HepG2 (cell line): ENCODE data around the gene AMZ1. TPM values are rescaled to one million over a fixed set of nuclear protein-coding genes. Genes with fewer than 3 reads are reported as not detected.
A peak's percentile ranks its signal among the peaks of the same experiment; 100 is the strongest.

Experiments
- ARHGAP35 ChIP-seq: sonication (generic); formaldehyde crosslinking; IDR thresholded peaks from 2 replicates; pipeline ENCODE4 v1.9.0; 2022; ENCODE audit warnings: mild to moderate bottlenecking, inconsistent platforms, moderate library complexity, missing genetic modification reagents, borderline replicate concordance
- CENPT ChIP-seq: sonication (generic); formaldehyde crosslinking; IDR thresholded peaks from 2 replicates; pipeline ENCODE4 v1.8.0; 2022; ENCODE audit warnings: low read depth, mild to moderate bottlenecking, moderate library complexity, missing genetic modification reagents
- CHD4 ChIP-seq: fragments of 200-600 bp; sonication (generic); IDR thresholded peaks from 2 replicates; pipeline ENCODE4 v1.7.0; 2017; ENCODE audit warnings: mild to moderate bottlenecking, low read length, borderline replicate concordance
- ELF4 ChIP-seq: sonication (generic); formaldehyde crosslinking; IDR thresholded peaks from 2 replicates; pipeline ENCODE4 v1.5.0; 2020; ENCODE audit warnings: missing genetic modification reagents, mild to moderate bottlenecking, moderate library complexity, borderline replicate concordance
- EZH2 ChIP-seq: conservative IDR thresholded peaks from 2 replicates; pipeline ENCODE4 v1.6.1; 2012; ENCODE audit warnings: mild to moderate bottlenecking, low read depth, low read length, moderate library complexity
- KAT2B ChIP-seq: fragments of 150-350 bp; IDR thresholded peaks from 2 replicates; pipeline ENCODE4 v1.6.1; 2014; ENCODE audit warnings: low read depth, low read length, borderline replicate concordance
- NONO ChIP-seq, 2 experiments: fragments of 450-650 bp in 1 of 2; sonication (generic) in 1 of 2; formaldehyde crosslinking in 1 of 2; IDR thresholded peaks in 1 of 2; conservative IDR thresholded peaks in 1 of 2; 2 replicates each; pipeline versions ENCODE4 v1.6.1 to v1.8.0; 2017 to 2022; ENCODE audit warnings: mild to moderate bottlenecking in 1 of 2, missing genetic modification reagents in 1 of 2, moderate library complexity in 1 of 2
- PCBP1 ChIP-seq: fragments of 200-400 bp; formaldehyde crosslinking; IDR thresholded peaks from 2 replicates; pipeline ENCODE4 v1.6.1; 2017; ENCODE audit warnings: mild to moderate bottlenecking, low read depth, low read length, borderline replicate concordance
- PCBP2 ChIP-seq: fragments of 200-400 bp; formaldehyde crosslinking; optimal IDR thresholded peaks from 2 replicates; pipeline ENCODE3; 2018; ENCODE audit warnings: low read length, low read depth; ENCODE audit not compliant: poor library complexity, severe bottlenecking
- PLRG1 ChIP-seq: fragments of 450-650 bp; conservative IDR thresholded peaks from 2 replicates; pipeline ENCODE4 v1.6.1; 2016
- RCOR2 ChIP-seq: IDR thresholded peaks from 2 replicates; pipeline ENCODE4 v1.6.1; 2016; ENCODE audit warnings: missing biosample characterization, missing genetic modification reagents
- SALL2 ChIP-seq: sonication (generic); formaldehyde crosslinking; IDR thresholded peaks from 2 replicates; pipeline ENCODE4 v1.8.1; 2023; ENCODE audit warnings: mild to moderate bottlenecking, missing genetic modification reagents, inconsistent platforms
- SRSF9 ChIP-seq: fragments of 200-400 bp; formaldehyde crosslinking; IDR thresholded peaks from 2 replicates; pipeline ENCODE4 v1.6.1; 2018; ENCODE audit warnings: borderline replicate concordance, mild to moderate bottlenecking, low read depth, low read length; ENCODE audit not compliant: insufficient read depth, poor library complexity, severe bottlenecking
- TEAD2 ChIP-seq: sonication (generic); formaldehyde crosslinking; IDR thresholded peaks from 2 replicates; pipeline ENCODE4 v1.9.0; 2021; ENCODE audit warnings: missing genetic modification reagents
- ZBTB3 ChIP-seq: sonication (generic); formaldehyde crosslinking; IDR thresholded peaks from 2 replicates; pipeline ENCODE4 v1.4.0; 2020; ENCODE audit warnings: low read depth, mild to moderate bottlenecking, moderate library complexity, missing genetic modification reagents, borderline replicate concordance
- ZFP90 ChIP-seq: sonication (generic); formaldehyde crosslinking; IDR thresholded peaks from 2 replicates; pipeline ENCODE4 v1.8.0; 2022; ENCODE audit warnings: missing genetic modification reagents, mild to moderate bottlenecking, inconsistent platforms, borderline replicate concordance
- ZNF75D ChIP-seq: sonication (generic); formaldehyde crosslinking; IDR thresholded peaks from 2 replicates; pipeline ENCODE4 v1.8.1; 2023; ENCODE audit warnings: missing genetic modification reagents, mild to moderate bottlenecking, borderline replicate concordance
- ZNF792 ChIP-seq: IDR thresholded peaks from 2 replicates; pipeline ENCODE4 v1.6.1; 2016
- ZNF879 ChIP-seq: sonication (generic); formaldehyde crosslinking; IDR thresholded peaks from 2 replicates; pipeline ENCODE4 v1.8.1; 2023; ENCODE audit warnings: missing genetic modification reagents
- polyA plus RNA-seq, 8 experiments: library from polyadenylated mRNA; depleted of rRNA in 3 of 8; stranded (reverse) in 7 of 8; unstranded in 1 of 8; fragments of >200 nt; fragmentation: Illumina TruSeq in 4 of 8; extraction: Trizol in 4 of 8; gene quantifications; 2 replicates each; pipeline versions ENCODE4 v1.2.1 to v1.2.3, GENCODE V29; 2011 to 2016; ENCODE audit warnings: low read depth in 4 of 8, missing spikeins in 1 of 8, mixed read lengths in 1 of 8; ENCODE audit not compliant: insufficient read depth in 1 of 8
- total RNA-seq, 5 experiments: library from RNA; depleted of rRNA; stranded (reverse); fragments of >200 nt; fragmentation: Illumina TruSeq; extraction: Trizol; gene quantifications; 2 replicates each; pipeline ENCODE4 v1.2.3, GENCODE V29; 2016; ENCODE audit warnings: low read depth in 1 of 5
- TF ChIP-seq, protein P1 (sequence below): sonication (generic); formaldehyde crosslinking; IDR thresholded peaks from 2 replicates; pipeline ENCODE4 v1.4.0; 2020; ENCODE audit warnings: missing genetic modification reagents
- TF ChIP-seq, protein P2 (sequence below): sonication (generic); formaldehyde crosslinking; IDR thresholded peaks from 2 replicates; pipeline ENCODE4 v1.9.0; 2022; ENCODE audit warnings: missing genetic modification reagents, mild to moderate bottlenecking, borderline replicate concordance
- TF ChIP-seq, protein P3 (sequence below): sonication (generic); formaldehyde crosslinking; conservative IDR thresholded peaks from 2 replicates; pipeline ENCODE4 v1.4.0; 2020; ENCODE audit warnings: missing genetic modification reagents

Gene AMZ1
- total and polyA plus RNA-seq, 2 of the 13 experiments (the other 11 are each of a cell fraction or from before 2014, with no cell fraction given): 0.03 TPM; not detected in 1

DNA sequence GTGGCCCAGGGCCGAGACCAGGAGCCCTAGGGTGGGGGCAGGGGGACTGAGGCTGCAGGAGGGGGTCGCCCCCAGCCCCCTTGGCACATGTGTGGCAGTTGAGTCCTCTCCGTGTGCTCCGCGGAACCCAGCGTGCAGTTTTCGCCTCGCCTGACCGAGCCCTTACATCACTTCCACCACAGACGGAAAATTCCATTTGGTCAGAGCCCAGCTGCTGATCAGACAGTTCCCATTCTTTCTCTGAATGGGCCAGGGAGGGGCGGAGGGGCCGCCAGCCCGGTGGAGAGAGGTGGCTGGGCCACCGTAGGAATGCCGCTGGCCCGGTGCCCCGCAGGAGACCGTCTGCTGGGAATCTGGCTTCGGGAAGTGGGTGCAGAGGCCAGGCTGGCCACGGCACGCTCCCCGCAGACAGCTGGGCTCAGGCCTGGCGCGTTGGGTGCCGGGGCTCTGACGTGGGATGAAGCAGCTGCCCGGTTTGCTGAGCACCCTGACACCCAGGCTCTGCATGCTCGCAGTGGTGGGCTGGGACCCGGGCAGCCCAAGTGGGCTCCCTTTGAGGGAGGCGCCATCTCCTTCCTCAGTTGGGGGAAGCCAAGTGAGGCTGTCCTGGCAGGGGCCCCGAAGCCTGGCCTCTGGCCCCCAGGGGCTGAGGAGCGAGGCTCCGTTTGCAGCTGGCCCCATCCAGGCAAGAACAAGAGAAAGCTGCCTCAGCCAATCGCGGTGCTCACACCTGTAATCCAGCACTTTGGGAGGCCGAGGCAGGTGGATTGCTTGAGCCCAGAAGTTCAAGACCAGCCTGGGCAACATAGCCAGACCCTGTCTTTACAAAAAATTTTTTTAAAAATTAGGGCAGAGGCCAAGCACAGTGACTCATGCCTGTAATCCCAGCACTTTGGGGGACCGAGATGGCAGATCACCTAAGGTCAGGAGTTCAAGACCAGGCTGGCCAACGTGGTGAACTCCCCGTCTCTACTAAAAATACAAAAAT is 46.3 kb upstream of the AMZ1 start (continued):
- TF ChIP-seq, protein P1, sequence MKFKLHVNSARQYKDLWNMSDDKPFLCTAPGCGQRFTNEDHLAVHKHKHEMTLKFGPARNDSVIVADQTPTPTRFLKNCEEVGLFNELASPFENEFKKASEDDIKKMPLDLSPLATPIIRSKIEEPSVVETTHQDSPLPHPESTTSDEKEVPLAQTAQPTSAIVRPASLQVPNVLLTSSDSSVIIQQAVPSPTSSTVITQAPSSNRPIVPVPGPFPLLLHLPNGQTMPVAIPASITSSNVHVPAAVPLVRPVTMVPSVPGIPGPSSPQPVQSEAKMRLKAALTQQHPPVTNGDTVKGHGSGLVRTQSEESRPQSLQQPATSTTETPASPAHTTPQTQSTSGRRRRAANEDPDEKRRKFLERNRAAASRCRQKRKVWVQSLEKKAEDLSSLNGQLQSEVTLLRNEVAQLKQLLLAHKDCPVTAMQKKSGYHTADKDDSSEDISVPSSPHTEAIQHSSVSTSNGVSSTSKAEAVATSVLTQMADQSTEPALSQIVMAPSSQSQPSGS (CRISPR knock-in tag): peak; percentile 65
- TF ChIP-seq ELF4: no peak
- no peak for TF ChIP-seq ZNF75D (CRISPR knock-in tag)
- TF ChIP-seq ZNF879: no peak
- no peak for TF ChIP-seq PCBP2
- TF ChIP-seq ZNF792 (CRISPR knock-in tag): peak; percentile 74
- no peak for TF ChIP-seq SALL2
- no peak for TF ChIP-seq ZFP90 (CRISPR knock-in tag)
- no peak for TF ChIP-seq PLRG1
- TF ChIP-seq, protein P2, sequence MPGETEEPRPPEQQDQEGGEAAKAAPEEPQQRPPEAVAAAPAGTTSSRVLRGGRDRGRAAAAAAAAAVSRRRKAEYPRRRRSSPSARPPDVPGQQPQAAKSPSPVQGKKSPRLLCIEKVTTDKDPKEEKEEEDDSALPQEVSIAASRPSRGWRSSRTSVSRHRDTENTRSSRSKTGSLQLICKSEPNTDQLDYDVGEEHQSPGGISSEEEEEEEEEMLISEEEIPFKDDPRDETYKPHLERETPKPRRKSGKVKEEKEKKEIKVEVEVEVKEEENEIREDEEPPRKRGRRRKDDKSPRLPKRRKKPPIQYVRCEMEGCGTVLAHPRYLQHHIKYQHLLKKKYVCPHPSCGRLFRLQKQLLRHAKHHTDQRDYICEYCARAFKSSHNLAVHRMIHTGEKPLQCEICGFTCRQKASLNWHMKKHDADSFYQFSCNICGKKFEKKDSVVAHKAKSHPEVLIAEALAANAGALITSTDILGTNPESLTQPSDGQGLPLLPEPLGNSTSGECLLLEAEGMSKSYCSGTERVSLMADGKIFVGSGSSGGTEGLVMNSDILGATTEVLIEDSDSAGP (CRISPR knock-in tag): peak; percentile 50; the same call in 1 of the 2 replicates
- TF ChIP-seq ZBTB3 (CRISPR knock-in tag): no peak
- no peak for TF ChIP-seq NONO (IDR thresholded peaks at IDR 0.05)
- TF ChIP-seq NONO (CRISPR knock-in tag; conservative IDR thresholded peaks at IDR 0.05): peak; percentile 68; the same call in 1 of the 2 replicates
- TF ChIP-seq ARHGAP35 (CRISPR knock-in tag): no peak
- no peak for TF ChIP-seq EZH2
- no peak for TF ChIP-seq KAT2B
- no peak for TF ChIP-seq TEAD2 (CRISPR knock-in tag)
- no peak for TF ChIP-seq RCOR2 (CRISPR knock-in tag)
- TF ChIP-seq CENPT: no peak
- TF ChIP-seq, protein P3, sequence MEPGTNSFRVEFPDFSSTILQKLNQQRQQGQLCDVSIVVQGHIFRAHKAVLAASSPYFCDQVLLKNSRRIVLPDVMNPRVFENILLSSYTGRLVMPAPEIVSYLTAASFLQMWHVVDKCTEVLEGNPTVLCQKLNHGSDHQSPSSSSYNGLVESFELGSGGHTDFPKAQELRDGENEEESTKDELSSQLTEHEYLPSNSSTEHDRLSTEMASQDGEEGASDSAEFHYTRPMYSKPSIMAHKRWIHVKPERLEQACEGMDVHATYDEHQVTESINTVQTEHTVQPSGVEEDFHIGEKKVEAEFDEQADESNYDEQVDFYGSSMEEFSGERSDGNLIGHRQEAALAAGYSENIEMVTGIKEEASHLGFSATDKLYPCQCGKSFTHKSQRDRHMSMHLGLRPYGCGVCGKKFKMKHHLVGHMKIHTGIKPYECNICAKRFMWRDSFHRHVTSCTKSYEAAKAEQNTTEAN: no peak
- TF ChIP-seq CHD4: no peak
- no peak for TF ChIP-seq PCBP1
- no peak for TF ChIP-seq SRSF9
